ENCODE data around the gene ARHGEF17. TPM values are rescaled to one million over a fixed set of nuclear protein-coding genes. Genes with fewer than 3 reads are reported as not detected.

The ARHGEF17 gene
- total RNA-seq, 2 donors from 2014 or later = 8.6 to 13.4 TPM

DNA sequence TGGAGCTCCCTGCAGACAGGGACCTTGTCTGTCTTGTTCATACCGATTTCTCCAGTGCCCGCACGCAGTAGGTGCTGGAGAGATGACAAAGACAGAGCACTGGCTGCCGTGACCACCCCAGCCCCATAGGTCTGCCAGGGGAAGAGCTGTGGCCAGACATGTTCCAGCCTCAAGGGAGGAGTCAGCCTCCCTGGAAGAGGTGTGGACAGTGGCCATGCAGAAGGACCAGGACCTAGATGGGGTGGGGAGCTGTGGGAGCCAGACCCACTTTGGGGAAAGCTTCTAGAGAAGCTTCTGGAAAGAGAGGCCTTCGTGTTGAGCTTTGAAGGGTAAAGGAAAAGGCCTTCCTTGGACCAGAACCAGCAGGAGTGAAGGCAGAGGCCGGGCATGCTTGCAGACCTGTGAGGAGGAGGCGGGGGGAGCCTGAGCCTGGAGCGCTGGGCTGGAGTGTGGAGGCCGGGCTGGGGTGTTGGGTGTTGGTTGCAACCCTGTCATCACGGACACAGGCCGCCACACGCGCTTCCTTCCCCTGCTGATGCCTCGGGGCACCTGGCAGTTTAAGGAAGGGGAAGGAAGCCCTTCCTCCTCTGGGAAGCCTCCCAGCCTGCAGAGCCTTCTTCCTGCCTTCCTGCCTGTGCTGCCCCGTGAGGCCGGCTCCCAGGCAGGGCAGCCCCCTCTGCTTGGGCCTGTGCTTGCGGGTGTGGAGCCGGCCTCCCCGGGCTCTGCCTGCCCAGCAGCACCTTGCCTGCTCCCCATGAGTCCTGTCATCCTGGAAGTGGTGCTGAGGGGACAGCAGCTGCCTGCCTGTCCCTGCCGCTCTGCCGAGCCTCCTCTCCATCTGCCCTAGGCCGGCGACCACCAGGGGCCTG is 80.4 kb downstream of the ARHGEF17 start:
- no peak for DNase-seq
- no peak overlapping the region for H3K4me3 ChIP-seq
- H3K9ac ChIP-seq (ENCODE audit: low read depth in 2 of 2, low read length in 2 of 2) = no peak overlapping the region
- no peak overlapping the region for H3K27ac ChIP-seq
- intact Hi-C loops (cut with DNase I) = no loop called here
- H3K27me3 ChIP-seq = no peaks in the 10 kb centered on the region
- H3K36me3 ChIP-seq = no peaks in the 10 kb centered on the region
- H3K9me3 ChIP-seq = no peaks in the 10 kb centered on the region
- TF ChIP-seq, protein P1, sequence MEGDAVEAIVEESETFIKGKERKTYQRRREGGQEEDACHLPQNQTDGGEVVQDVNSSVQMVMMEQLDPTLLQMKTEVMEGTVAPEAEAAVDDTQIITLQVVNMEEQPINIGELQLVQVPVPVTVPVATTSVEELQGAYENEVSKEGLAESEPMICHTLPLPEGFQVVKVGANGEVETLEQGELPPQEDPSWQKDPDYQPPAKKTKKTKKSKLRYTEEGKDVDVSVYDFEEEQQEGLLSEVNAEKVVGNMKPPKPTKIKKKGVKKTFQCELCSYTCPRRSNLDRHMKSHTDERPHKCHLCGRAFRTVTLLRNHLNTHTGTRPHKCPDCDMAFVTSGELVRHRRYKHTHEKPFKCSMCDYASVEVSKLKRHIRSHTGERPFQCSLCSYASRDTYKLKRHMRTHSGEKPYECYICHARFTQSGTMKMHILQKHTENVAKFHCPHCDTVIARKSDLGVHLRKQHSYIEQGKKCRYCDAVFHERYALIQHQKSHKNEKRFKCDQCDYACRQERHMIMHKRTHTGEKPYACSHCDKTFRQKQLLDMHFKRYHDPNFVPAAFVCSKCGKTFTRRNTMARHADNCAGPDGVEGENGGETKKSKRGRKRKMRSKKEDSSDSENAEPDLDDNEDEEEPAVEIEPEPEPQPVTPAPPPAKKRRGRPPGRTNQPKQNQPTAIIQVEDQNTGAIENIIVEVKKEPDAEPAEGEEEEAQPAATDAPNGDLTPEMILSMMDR (IDR thresholded peaks at IDR 0.05) = no peak
- H3K4me1 ChIP-seq = no peaks in the 10 kb centered on the region

DNA sequence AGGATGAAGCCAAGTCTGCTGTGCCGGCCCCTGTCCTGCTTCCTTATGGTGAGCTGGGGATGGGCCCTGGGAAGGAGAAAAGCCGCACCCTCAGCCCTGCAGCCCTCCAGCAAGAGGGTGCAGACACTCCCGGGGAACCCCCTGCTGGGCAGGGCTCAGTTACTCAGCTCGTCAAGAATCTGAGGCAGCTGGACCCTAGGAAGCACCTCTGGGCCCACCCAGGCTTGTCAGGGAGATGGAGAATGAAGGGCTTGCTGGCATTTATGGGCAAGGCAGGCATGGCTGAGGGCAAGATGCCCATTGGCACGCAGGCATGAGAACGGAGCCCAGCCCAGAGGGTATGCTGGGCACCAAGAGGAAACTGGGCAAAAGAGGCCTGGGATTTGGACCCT is 81.1 kb downstream of the ARHGEF17 start:
- H3K27me3 ChIP-seq = no peaks in the 10 kb centered on the region
- TF ChIP-seq, protein P1 (IDR thresholded peaks at IDR 0.05) = no peak
- no peaks in the 10 kb centered on the region for H3K9me3 ChIP-seq
- H3K4me3 ChIP-seq = no peak overlapping the region
- DNase-seq = no peak
- H3K9ac ChIP-seq (ENCODE audit: low read depth in 2 of 2, low read length in 2 of 2) = no peak overlapping the region
- intact Hi-C loops (cut with DNase I) = no loop called here
- H3K4me1 ChIP-seq = no peaks in the 10 kb centered on the region
- no peaks in the 10 kb centered on the region for H3K36me3 ChIP-seq
- H3K27ac ChIP-seq = no peak overlapping the region

DNA sequence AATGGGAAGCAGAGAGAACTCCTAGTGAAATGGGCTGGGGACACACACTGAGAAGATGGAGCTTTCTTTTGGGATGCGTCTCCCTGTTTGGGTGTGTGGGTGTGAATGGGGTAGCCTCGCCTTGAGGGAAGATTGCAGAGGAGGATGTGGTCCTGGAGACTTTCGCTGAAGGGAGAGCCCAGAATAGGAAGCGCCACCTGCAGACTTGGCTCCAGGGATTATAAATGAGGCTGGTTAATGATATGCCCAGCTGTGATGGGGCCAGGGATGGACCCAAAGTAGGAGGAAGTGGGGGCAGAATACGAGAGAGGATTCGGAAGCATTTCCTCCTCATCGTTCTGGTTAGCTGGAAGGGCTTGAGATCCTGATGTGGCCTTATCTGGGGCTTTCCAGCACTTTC is 81.8 kb downstream of the ARHGEF17 start:
- Histone ChIP-seq H3K4me1 (no peaks in the 10 kb centered on the region), H3K9me3 (no peaks in the 10 kb centered on the region), H3K36me3 (no peaks in the 10 kb centered on the region), H3K4me3 (no peak overlapping the region), H3K27ac (no peak overlapping the region), H3K27me3 (no peaks in the 10 kb centered on the region), H3K9ac (ENCODE audit: low read depth in 2 of 2, low read length in 2 of 2) (no peak overlapping the region)
- DNase-seq = no peak
- intact Hi-C loops (cut with DNase I) = loop anchor here (10.0 kb wide), 1 partner anchor 95 kb away; no protein-coding TSS in a partner anchor
- TF ChIP-seq, protein P1 (IDR thresholded peaks at IDR 0.05) = no peak

DNA sequence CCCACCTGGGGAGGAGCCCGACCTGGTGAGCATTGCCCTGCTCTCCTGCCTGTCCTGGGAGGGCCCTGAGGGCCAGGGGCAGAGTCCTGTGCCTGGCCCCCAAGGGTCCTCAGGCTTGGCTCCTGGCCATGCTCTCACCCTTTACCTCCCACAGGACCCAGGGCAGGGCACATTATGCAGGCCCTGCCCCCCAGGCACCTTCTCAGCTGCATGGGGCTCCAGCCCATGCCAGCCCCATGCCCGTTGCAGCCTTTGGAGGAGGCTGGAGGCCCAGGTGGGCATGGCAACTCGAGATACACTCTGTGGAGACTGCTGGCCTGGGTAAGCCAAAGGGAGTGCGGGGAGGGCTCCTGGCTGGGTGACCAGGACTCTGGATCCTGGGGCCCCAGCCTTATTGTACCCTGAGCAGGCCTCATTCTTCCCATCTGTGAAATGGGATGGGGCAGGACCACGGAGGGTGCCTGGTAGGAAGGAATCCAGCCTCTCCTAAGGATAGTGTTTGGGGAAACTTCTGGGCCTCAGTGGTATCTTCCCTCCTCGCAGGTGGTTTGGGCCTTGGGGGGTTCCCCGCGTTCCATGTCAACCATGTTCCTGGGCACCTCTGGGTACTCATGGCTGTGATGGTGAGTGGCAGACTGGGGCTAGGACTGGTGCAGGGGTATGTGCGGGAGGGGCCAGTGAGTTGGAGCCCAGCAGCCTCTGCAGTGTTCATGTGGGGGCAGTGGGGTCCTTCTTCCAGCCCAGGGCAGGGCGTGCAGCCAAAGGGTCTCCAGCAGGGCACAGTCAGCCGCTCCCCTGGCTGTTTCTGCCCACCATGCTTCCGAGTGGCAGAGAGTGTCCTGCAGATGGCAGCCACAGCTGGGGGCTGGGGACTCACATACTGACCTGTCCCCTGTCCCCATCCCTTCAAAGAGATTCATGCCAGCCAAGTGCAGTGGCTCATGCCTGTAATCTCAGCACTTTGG is 82.8 kb downstream of the ARHGEF17 start:
- DNase-seq = no peak
- Histone ChIP-seq H3K27me3 (no peaks in the 10 kb centered on the region), H3K4me3 (no peak overlapping the region), H3K36me3 (no peaks in the 10 kb centered on the region), H3K9ac (ENCODE audit: low read depth in 2 of 2, low read length in 2 of 2) (no peak overlapping the region), H3K9me3 (no peaks in the 10 kb centered on the region), H3K27ac (no peak overlapping the region), H3K4me1 (no peaks in the 10 kb centered on the region)
- intact Hi-C loops (cut with DNase I) = loop anchor here (10.0 kb wide), 1 partner anchor 96 kb away; no protein-coding TSS in a partner anchor
- TF ChIP-seq, protein P1 (IDR thresholded peaks at IDR 0.05) = no peak

DNA sequence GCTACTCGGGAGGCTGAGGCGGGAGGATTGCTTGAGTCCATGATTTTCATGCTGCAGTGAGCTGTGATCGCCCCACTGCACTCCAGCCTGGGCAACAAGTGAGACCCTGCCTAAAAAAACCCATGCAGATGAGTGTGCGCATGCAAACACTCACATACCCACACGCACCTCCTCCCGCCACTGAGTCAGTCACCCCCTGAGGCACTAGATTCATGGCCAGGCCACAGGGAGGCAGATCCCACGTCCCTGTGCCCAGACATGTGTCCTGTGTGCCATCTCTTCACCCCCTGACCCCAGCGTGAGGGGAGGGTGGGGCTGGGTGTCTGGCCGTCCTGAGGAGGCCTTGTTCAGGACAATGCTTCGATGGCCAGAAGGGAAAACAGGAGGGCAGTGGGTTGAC is 83.6 kb downstream of the ARHGEF17 start:
- intact Hi-C loops (cut with DNase I) = loop anchor here (10.0 kb wide), 1 partner anchor 97 kb away; no protein-coding TSS in a partner anchor
- Histone ChIP-seq H3K9ac (ENCODE audit: low read depth in 2 of 2, low read length in 2 of 2) (no peak overlapping the region), H3K9me3 (no peaks in the 10 kb centered on the region), H3K4me1 (no peaks in the 10 kb centered on the region), H3K36me3 (no peaks in the 10 kb centered on the region), H3K27me3 (no peaks in the 10 kb centered on the region), H3K27ac (no peak overlapping the region), H3K4me3 (no peak overlapping the region)
- no peak for DNase-seq
- TF ChIP-seq, protein P1 (IDR thresholded peaks at IDR 0.05) = no peak
